GM19238 (cell line): ENCODE data around the gene ZFP64.

ENCODE experiments used
- DNase-seq: peaks from one replicate; pipeline ENCODE4 v3.0.0; 2011; ENCODE audit warnings: low spot score; ENCODE audit not compliant: insufficient read length

The ZFP64 gene

GRCh38 chr20:52105442-52106422 lies 85.8 kb downstream of the ZFP64 start:
- no peak for DNase-seq

- no peak for DNase-seq
Observed at GRCh38 chr20:52104546-52105441, 86.8 kb downstream of the ZFP64 start.

- DNase-seq: no peak
Observed at GRCh38 chr20:52103913-52104545, 87.5 kb downstream of the ZFP64 start.

- no peak for DNase-seq
Observed at GRCh38 chr20:52103335-52103912, 88.2 kb downstream of the ZFP64 start.

GRCh38 chr20:52102559-52102958 lies 89.0 kb downstream of the ZFP64 start:
- no peak for DNase-seq

GRCh38 chr20:52102126-52102525 lies 89.5 kb downstream of the ZFP64 start:
- no peak for DNase-seq
